NCI-H510A treated with DMSO at 0.1 percent for 48 hours (cell line): ENCODE data around the gene DGCR8.

Source experiments
- DNase-seq: peaks from one replicate; lab custom pipeline; 2025; lab: John Stamatoyannopoulos, UW

DGCR8 gene

DNA sequence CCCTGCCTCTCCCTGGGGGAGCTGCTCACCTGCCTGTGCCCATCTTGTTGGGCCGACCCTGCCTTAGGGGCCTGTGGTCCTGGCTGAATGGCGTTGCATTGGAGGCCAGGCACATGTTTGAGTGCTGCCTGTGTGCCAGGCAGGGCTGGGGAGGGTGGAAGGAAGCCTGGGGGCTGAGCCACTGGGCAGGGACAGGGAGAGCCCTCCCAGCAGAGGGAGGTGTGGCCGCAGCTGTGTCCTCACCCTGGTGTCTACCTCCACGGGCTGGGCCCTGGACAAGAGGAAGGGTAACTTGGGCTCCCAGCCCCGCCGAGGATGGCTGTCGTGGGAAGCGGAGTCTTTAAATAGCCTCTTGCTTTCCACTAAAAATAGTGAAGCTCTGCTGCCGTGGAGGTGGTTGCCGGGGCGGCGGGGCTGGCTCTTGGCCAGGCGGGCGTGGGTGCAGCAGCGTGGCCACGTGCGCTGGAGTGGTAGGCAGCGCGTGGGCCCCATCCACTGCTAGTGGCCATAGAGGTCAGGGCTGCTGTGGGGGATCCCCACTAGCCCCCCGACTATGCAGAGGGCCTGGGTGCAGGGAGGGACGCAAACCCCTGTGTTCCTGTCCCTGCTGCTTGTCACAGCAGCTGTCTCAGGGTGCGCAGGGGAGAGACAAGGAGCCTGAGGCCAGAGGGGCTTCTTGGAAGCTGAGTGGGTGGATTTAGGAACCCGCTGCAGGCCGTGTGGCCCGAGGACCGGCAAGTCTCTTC lies 57.8 kb downstream of the DGCR8 start:
- no peak for DNase-seq

DNA sequence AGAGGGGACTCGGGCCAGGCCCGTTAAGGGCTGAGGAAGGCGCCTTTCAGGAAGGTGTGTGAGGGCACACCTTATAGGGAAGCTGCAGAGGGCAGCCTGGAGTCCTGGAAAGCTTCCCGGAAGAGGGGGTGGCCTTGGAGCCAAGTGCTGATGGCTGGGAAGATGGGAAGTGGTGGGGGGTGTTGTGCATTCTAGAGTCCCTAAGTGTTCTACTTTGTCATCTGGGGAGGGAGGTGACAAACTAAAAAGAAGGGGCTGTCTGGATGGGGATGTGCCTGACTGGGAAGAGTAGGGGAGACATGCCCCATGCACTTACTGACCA lies 58.3 kb downstream of the DGCR8 start:
- no peak for DNase-seq

DNA sequence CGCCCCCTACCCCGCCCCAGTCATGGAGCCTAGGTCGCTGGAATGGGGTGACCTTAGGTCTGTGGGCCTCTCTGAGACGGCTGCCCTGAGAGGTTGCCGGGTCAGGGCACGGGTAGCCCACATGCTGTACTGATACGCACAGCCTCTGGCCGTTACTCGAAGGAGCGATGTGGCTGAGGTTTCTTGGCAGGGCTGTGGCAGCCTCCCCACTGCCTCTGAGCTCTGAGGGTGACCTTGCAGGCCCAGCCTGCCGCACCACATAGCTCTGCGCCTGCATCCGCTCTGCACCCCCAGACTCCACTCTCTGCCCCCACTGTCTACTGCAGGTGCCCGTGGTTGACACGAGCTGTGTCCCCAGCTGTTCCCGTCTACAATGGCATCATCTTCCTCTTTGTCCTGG lies 58.8 kb downstream of the DGCR8 start:
- DNase-seq: no peak

DNA sequence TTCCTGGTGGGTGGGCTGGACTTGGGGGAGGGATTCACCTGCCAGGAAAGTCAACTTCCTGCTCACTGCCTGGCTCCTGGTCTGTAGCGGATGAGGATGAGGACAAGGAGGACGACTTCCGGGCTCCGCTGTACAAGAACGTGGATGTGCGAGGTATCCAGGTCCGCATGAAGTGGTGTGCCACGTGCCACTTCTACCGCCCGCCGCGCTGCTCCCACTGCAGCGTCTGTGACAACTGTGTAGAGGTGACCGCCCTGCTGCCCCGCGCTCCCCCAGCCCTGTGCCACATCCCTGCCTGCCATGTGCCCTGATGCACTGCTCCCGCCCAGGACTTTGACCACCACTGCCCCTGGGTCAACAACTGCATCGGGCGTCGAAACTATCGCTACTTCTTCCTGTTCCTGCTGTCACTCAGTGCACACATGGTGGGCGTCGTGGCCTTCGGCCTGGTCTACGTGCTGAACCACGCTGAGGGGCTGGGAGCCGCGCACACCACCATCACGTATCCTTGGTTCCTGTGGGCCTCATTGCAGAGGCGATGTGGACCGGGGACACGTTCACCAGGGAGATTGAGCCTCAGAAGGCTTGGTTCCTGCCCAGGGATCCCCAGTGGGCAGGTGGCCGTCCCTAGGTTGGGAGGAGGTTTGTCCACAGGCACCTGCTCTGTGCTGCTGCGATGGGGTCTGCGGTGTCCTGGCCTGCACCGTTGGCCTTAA lies 59.5 kb downstream of the DGCR8 start:
- DNase-seq: no peak

DNA sequence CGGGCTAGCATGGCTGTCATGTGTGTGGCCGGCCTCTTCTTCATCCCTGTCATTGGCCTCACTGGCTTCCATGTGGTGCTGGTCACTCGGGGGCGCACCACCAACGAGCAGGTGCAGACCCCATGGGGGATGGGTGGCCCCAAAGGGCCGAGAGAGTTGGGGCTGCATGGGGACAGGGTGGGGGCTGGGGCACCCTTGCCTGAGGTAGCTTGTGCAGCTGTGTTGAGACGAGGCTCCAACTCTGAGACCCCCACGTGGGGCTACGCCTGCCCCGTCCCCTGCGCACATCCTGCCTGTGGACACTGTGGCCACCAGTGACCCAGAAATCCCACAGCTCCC lies 60.0 kb downstream of the DGCR8 start:
- DNase-seq: no peak

DNA sequence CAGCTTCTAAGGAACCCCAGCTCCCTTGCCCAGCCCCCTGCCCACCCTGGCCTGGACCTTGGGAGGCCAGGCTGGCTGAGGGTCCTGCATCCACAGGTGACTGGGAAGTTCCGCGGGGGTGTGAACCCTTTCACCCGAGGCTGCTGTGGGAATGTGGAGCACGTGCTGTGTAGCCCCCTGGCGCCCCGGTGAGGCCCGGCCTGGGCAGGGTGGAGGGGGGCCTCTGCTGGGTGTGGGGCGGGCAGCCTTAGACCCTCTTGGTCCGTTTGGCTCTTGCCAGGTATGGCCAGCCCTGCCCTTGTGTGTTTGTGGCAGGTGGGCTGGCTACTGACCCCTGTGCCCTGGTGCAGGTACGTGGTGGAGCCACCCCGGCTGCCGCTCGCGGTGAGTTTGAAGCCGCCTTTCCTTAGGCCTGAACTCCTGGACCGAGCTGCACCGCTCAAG lies 60.5 kb downstream of the DGCR8 start:
- no peak for DNase-seq

DNA sequence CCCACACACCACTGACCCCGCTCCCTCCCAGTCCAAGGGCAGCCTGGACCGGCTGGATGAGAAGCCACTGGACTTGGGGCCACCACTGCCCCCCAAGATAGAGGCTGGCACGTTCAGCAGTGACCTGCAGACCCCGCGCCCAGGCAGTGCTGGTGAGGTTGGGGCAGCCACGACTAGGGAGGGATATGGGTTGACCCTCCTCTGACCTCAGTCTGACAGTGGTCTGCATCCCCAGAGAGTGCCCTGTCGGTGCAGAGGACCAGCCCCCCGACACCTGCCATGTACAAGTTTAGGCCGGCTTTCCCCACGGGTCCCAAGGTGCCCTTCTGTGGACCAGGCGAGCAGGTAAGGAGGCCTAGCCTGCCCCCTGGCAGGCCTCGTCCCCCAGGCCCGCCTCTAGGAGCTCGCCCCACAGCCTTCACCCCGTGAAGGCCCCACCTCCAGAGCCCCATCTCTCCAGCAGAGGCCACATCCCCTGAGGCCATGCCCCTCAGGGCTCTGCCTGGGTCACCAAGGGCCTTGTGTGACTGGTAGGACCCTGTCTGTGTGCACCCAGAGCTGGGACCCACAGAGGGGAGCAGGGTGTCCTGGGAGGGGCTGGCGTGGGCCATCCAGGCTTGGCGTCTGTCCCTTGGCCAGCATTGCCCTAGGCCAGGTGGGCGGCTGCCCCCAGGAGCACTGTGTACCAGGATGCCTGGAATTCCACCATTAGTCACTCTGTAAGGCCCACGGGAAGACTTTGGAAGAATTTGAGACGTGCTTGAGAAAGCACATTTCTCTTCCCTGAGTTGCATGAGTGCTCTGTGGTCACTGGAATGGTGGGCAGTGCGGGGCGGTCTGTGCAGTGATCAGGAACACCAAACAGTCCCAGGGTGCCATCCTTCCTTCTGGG lies 61.4 kb downstream of the DGCR8 start:
- DNase-seq: no peak

DNA sequence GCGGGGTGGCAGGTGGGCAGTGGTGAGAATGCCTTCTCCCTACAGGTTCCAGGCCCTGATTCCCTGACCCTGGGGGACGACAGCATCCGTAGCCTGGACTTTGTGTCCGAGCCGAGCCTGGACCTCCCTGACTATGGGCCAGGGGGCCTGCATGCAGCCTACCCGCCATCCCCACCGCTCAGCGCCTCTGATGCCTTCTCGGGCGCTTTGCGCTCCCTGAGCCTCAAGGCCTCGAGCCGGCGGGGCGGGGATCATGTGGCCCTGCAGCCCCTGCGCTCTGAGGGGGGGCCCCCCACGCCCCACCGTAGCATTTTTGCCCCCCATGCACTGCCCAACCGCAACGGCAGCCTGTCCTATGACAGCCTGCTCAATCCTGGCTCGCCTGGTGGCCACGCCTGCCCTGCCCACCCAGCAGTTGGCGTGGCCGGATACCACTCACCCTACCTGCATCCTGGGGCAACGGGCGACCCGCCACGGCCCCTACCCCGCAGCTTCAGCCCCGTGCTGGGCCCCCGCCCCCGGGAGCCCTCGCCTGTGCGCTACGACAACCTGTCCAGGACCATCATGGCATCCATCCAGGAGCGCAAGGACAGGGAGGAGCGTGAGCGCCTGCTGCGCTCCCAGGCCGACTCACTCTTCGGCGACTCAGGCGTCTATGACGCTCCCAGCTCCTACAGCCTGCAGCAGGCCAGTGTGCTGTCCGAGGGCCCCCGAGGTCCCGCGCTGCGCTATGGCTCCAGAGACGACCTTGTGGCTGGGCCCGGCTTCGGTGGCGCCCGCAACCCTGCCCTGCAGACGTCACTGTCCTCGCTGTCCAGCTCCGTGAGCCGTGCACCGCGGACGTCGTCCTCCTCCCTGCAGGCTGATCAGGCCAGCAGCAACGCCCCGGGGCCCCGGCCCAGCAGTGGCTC lies 62.9 kb downstream of the DGCR8 start:
- no peak for DNase-seq

DNA sequence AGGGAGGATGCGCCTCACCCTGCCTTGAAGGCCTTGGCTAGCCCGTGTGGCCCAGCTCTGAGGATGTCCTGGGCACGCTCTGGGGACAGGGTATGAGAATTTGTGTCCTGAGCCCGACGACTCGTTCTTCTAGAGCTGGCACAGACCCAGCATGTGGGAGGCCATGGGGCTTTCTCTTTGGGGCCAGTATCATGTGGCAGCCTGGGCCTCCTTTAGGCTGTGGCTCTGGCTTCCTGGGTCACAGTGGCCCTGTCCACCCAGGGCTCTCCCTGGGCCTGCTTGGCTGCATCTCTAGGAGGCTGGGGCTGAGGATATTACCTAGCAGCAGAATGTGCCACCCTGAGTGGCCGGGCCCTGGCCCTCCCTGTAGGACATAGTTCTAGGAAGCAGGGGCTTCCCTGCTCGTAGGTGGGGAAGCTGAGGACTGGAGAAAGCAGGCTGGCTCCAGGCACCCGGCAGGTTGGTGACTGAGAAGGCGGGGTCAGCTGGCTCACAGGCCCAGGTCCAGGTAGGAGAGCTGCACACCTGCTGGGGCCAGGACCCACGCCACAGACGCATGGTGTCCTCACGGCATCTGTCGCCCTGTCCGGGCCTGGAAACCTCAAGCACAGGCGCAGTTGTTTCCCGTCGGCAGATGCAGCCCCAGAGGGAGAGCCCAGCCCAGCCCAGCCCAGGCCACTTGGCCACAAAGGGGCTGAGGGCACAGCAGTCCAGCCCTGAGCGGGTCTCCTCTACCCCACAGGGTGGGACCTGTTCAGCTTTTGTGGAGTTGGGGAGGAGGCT lies 64.0 kb downstream of the DGCR8 start:
- no peak for DNase-seq

DNA sequence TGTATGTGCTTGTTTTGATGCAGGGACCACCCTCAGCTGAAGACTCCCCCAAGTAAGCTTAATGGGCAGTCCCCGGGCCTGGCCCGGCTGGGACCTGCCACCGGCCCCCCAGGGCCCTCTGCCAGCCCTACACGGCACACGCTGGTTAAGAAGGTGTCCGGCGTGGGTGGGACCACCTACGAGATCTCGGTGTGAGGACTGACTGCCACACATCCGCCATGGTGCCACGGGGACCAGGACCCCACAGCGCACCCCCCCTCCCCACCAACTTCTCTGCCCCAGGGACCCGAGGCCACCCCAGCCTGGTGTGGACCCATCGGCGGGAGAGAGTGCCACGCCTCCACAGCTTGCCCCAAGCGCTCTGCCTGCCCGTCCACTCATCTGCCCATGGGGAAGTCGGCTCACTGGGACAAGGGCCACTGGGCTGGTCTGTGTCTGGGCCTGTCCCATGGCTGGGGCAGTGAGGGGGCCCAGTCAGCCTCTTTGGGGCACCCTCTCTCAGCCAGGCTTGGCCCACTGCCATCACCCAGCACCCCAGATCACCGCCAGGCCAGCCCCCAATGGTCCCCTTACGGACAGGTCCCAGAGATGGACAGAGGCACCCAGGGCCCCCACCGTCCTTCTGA lies 65.3 kb downstream of the DGCR8 start:
- no peak for DNase-seq

DNA sequence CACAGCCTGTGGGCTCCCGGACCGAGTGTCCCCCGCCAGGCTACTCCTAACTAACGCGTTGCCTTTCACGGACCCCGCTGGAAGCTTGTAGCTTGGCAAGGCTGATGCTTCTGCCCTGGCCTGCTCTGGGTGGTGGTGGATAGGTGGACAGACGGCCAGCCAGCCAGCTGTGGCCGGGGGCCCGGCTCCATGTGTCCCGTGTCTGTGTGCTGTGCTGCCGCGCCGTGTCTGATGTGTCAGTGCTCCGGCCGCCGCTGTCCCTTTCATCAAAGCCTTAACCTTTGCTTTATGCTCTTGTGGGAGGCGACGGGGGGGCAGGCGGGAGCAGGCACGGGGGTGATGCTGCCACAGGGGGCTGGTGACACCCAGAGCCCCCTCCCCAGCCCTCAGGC lies 65.8 kb downstream of the DGCR8 start:
- no peak for DNase-seq

DNA sequence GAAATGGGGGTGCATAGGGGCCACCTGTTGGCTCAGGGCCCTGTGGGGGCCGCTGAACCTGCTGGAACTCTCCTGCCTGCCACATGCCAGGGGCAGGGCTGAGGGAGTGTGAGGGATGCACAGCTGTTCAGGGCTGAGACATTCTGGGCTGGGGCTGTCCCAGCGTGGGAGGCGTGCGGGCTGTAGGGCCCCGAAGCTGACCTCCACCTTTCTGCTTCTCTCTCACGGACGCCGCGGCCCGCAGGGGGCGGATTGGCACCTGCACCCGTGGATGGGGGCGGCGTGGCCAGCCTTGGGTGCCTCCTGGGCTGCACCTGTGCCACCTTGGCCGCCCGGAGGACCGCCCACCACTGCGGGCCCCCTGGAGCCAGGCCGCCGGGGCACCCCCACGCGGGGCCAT lies 66.7 kb downstream of the DGCR8 start:
- DNase-seq: no peak

DNA sequence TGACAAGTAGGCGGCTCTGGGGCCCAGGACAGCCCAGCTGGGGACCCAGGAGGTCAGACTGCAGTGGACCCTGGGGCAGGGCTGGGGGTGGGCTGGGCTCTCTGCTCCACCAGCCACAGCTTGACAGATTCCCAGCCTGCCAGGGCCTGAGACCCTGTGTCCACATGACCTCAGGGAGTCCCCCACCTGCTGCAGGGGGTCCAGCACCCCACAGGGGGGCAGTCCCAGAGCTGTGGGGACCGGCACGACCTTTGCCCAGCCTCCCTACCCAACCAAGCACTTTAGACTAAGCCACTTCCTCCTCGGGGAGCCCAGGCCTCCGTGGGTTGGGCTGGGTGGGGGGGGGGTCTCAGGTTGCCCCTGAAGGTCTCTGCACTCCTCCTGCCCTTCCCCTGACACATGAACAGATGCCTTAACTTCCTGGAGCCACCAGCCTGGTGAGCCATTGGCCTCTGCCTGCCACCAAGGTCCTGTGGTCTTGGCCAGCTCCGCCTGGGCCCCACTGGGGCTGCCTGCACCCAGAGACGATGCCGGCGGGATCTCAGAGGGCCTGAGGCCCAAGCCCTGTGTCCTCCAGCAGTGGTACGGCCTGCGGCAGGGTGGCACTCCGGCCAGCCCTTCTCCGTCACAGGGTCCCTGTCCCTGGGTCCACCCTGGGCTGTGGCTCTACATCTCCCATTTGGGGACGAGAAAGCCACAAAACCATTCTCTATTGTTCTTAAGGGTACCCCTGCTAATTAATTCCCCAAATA lies 67.4 kb downstream of the DGCR8 start:
- no peak for DNase-seq

DNA sequence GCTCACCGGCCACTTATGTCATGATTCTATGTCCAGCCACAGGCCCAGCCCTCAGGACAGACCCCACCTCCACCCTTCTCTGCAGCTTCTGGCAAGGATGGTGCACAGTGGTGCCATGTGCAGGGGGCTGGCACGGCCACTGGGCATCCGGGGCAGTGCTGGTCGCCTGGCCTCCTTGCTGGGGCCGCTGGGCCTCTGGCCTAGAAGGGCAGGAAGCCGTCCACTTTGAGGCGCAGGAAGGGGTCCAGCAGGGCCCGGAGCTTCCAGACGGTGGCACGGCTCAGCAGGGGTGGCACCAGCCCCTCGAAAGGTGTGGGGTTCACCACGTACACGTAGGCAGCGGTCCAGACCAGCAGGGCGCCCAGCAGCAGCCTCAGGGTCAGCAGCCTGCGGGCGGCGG lies 68.4 kb downstream of the DGCR8 start:
- no peak for DNase-seq

DNA sequence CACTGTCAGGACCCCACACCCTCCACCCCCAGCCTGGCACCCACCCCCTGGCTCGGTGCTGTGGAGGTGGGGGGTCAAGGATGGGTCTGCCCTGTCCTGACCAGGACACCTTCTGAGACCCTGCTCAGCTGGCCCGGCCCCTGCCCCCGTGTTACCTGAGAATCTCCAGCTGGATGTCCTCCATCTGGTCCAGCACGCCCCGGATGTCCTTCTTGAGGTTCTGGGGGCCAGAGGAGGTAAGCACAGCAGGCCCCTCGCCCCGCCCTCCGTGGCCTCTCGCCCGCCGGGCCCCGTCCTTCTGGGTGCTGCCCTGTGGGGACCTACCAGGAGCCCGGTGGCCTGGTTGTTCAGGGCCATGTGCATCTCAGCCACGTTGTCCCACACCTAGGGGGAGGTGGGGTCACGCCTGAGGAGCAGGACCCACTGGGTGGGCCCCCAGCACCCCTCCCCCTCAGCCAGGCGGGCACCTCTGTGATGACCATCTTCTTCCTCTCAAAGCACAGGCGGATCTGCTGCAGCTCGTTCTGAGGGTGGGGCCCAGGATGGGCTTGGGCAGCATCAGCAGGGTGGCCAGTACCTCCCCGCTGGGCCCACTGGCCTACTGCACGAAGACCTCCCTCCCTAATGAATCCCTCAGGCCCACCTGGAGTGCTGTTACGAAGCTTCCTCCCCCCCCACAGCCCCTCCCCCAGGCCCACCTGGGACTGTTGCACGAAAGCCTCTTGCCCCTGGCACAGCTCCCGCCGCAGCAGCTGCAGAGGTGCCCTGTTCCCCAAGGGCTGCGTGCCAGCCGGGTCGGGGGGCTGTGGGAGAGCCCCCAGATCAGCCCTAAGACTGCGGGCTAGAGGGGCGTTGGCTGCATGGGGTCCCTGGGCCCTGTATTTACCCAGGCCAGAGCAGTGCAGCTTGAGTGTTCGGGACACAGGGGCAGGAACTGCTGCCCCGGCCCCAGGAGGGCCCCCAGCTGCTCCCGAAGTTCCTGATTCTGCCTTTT lies 69.5 kb downstream of the DGCR8 start:
- no peak for DNase-seq

DNA sequence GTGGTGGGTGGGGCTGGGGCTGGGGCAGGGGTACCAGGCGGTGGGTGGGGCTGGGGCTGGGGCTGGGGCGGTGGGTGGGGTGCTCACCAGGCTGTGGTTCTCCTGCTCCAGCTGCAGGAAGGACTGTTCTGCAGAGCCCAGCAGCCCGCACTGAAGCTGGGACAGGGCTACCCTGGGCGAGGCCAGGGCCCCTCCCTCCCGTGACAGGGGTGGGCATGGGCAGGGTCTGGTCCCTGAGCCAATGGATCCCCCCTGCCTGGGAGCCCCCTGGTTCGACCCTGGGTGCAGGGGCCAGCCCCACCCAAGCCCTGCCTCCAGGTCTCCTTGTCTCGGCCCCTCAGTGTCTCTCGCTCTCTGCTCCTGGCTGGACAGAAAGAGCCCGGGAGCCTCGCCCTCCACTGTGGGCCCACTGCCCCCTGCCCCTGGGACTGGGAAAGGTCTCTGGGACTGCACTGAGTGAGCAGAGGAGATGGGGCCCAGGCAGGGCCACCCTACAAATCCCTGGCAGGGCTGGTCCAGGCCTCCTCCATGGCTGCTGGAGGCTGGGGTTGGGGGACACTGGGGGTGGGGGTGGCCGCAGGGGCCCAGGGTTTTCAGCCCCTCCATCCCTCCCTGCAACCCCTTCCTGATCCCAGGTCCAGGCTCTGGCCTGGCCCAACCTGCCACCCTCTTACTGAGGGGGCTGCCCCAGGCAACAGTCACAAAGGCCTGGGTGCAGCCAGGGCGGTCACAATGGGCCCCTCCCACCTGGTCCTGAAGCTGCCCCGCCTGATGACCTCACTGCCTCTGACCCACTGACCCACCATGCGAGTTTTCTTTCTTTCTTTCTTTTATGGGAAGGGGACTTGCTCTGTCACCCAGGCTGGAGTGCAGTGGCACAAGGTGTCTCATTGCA lies 70.6 kb downstream of the DGCR8 start, which contains the start of gene CCDC188:
CCDC188 (minus strand) TSS at position 675 of the 895 bp plus-strand sequence; CDS start at position 606, 69 bp downstream.
- no peak for DNase-seq

DNA sequence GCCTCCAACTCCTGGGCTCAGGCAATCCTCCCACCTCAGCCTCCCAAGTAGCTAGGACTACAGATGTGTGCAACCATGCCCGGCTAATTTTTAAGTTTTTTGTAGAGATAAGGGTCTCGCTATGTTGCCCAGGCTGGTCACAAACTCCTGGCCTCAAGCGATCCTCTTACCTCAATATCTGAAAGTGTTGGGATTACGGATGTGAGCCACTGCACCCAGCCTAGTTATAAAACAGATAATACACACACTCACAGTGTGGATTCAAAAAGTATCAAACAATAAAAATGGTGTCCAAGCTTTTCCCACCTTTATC lies 71.2 kb downstream of the DGCR8 start:
- DNase-seq: no peak

DNA sequence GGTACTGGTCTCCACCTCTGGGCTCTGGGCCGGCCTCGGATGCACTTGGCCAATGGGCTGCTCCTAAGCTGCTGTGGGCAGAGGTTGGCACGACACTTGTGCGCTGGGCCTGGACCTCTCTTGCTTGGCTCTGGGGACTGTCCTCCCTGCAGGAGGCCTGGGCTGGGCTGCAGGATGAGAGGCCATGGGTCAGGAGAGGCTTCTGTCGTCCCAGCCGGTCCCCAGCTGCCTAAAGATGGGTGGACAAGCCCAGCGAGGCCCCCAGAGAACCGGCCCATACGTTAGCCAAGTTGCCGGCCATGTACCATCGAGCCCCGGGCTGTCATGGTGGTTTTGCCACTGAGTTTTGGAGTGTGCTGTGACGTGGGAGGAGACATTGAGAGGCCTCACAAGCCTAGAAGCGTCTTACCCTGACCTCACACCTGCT lies 72.4 kb downstream of the DGCR8 start:
- DNase-seq: no peak
